Fibroblast of lung (primary cell): ENCODE data around the gene ZSCAN25. TPM values are rescaled to one million over a fixed set of nuclear protein-coding genes. Genes with fewer than 3 reads are reported as not detected.
"Not testable (repeated sequence)": the region's sequence is repeated elsewhere in the genome, so short reads cannot be mapped to it uniquely, and the experiment has no call there.

ENCODE experiments used
- DNase-seq, 2 donors: peaks; one replicate each; pipeline versions ENCODE4 v3.0.0 to v3.0.0-alpha.2; 2010; ENCODE audit warnings: low read depth in 2 of 2
- H2AFZ ChIP-seq: 2 replicates; pipeline ENCODE4 v1.5.1; 2012; ENCODE audit warnings: low read length, control low read depth, inconsistent platforms
- H3K27ac ChIP-seq: 2 replicates; pipeline ENCODE4 v1.5.1; 2011; ENCODE audit warnings: low read length, control low read depth; ENCODE audit not compliant: insufficient read depth
- H3K27me3 ChIP-seq: 2 replicates; pipeline ENCODE4 v1.5.1; 2011; ENCODE audit warnings: mild to moderate bottlenecking, low read length; ENCODE audit not compliant: control insufficient read depth, insufficient read depth
- H3K36me3 ChIP-seq: 2 replicates; pipeline ENCODE4 v1.5.1; 2011; ENCODE audit warnings: low read length; ENCODE audit not compliant: control insufficient read depth, insufficient read depth
- H3K4me1 ChIP-seq: 2 replicates; pipeline ENCODE4 v1.5.1; 2011; ENCODE audit warnings: low read length; ENCODE audit not compliant: control insufficient read depth, insufficient read depth; ENCODE audit errors: extremely low read depth
- H3K4me2 ChIP-seq: 2 replicates; pipeline ENCODE4 v1.5.1; 2011; ENCODE audit warnings: low read length, control low read depth; ENCODE audit not compliant: insufficient read depth; ENCODE audit errors: extremely low read depth
- H3K4me3 ChIP-seq, 4 experiments: fragments of 200-600 bp in 1 of 4; sonication (generic) in 1 of 4; replicated peaks in 1 of 4; 2 replicates each; pipeline ENCODE4 v1.5.1; 2011 to 2016; ENCODE audit warnings: low read length in 4 of 4, low read depth in 3 of 4, mild to moderate bottlenecking in 3 of 4, control low read depth in 2 of 4, inconsistent platforms in 1 of 4, mixed read lengths in 1 of 4; ENCODE audit not compliant: insufficient read depth in 1 of 4; ENCODE audit errors: control extremely low read depth in 1 of 4
- H3K79me2 ChIP-seq: 2 replicates; pipeline ENCODE4 v1.5.1; 2012; ENCODE audit warnings: mild to moderate bottlenecking, low read length, inconsistent platforms; ENCODE audit not compliant: control insufficient read depth, insufficient read depth
- H3K9ac ChIP-seq: 2 replicates; pipeline ENCODE4 v1.5.1; 2011; ENCODE audit warnings: mild to moderate bottlenecking, low read length, control low read depth; ENCODE audit not compliant: insufficient read depth
- H3K9me3 ChIP-seq: 2 replicates; pipeline ENCODE4 v1.5.1; 2012; ENCODE audit warnings: low read depth, low read length; ENCODE audit not compliant: control insufficient read depth, insufficient read depth
- H4K20me1 ChIP-seq: 2 replicates; pipeline ENCODE4 v1.5.1; 2011; ENCODE audit warnings: low read length; ENCODE audit not compliant: control insufficient read depth, insufficient read depth; ENCODE audit errors: extremely low read depth
- CTCF ChIP-seq, 2 donors: IDR thresholded peaks in 1 of 2; conservative IDR thresholded peaks in 1 of 2; 1 replicate in 1 of 2; 2 replicates in 1 of 2; pipeline ENCODE4 v1.5.1; 2011 to 2012; ENCODE audit warnings: low read length in 2 of 2, control low read depth in 1 of 2, inconsistent platforms in 1 of 2, low read depth in 1 of 2, mild to moderate bottlenecking in 1 of 2
- EZH2 ChIP-seq: IDR thresholded peaks from 2 replicates; pipeline ENCODE4 v1.5.1; 2012; ENCODE audit warnings: low read length, control low read depth, mild to moderate bottlenecking; ENCODE audit errors: missing control alignments
- polyA minus RNA-seq: library from RNA; depleted of rRNA, polyadenylated mRNA; stranded (reverse); fragments of >200 nt; gene quantifications from 2 replicates; pipeline ENCODE4 v1.2.3, GENCODE V29; 2011; ENCODE audit warnings: low replicate concordance
- polyA plus RNA-seq, 2 donors: library from polyadenylated mRNA; depleted of rRNA in 1 of 2; stranded (reverse) in 1 of 2; unstranded in 1 of 2; fragments of >200 nt; gene quantifications; 2 replicates each; pipeline ENCODE4 v1.2.1, GENCODE V29; 2011 to 2012; ENCODE audit warnings: missing spikeins in 1 of 2
- total RNA-seq: library from RNA; depleted of rRNA; stranded (reverse); fragments of >200 nt; gene quantifications from 2 replicates; pipeline ENCODE4 v1.2.1, GENCODE V29; 2014

ZSCAN25 gene
- 10.2 and 10.5 TPM in 2 replicates for total RNA-seq
- polyA plus RNA-seq = 5.4 and 5.7 TPM in 2 replicates
- polyA plus RNA-seq (2012) = 4.2 and 4.3 TPM in 2 replicates
- polyA minus RNA-seq = 9.3 and 10.0 TPM in 2 replicates

DNA sequence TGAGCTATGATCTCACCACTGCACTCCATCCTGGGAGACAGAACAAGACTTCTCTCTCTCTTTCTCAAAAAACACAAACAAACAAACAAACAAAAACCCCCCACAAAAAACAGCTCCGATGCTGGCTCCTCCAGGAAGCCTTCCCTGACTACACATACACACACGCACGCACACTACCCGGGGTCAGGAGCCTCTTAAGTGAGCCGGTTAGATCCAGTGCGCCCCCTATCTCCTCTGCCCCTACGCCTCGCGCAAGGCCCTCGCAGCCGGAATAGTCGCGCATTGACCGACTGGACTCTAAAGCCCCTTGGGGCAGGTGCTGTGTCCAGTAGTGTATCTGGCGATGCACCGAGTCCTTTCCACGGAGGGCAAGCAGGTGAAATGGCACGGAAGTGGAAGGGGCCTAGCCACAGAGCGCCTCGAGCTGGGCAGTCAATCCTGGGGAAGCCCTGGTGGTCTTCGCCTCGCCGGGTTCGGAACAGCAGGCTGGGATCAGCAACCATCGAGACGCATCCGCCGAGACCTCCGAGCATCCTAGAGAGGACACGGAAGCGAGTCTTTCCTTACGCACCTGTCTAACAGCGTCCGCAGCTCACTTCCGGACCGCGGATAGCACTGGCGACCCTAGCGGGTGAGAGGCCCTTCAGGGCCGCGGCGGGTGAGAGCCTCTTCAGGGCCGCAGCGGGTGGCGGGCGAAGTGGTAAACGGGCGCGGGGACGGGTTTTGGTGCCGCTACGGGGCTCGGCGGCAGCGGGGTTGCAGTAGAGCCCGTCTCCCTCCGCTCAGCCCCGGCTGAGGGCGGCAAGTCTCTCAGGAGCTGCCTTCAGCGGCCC lies at the start of gene ZSCAN25:
TSS of gene ZSCAN25 (plus strand) at position 588 of the 833 bp plus-strand sequence. CDS start 2,661 bp downstream, outside the sequence.
- peak; percentile 92 to 94 for DNase-seq
- Histone ChIP-seq H3K4me3 (peak within 1 kb of the TSS; percentile 74 to 97 (median 86)), H3K9me3 (no peaks in the 10 kb centered on the region), H2AFZ (peak within 1 kb of the TSS; percentile 100), H3K79me2 (peaks cover 11% of the 10 kb centered on the region), H3K4me2 (peak within 1 kb of the TSS; percentile 84), H3K36me3 (peaks cover 14% of the 10 kb centered on the region), H3K27me3 (no peaks in the 10 kb centered on the region), H3K4me1 (peaks cover 2% of the 10 kb centered on the region), H4K20me1 (no peaks in the 10 kb centered on the region), H3K9ac (peak within 1 kb of the TSS; percentile 87), H3K27ac (peak within 1 kb of the TSS; percentile 73)
- TF ChIP-seq EZH2 (no peak), CTCF (conservative IDR thresholded peaks at IDR 0.05 in 1 of 2, IDR thresholded peaks at IDR 0.05 in 1 of 2; ENCODE audit: low read depth in 1 of 2, low read length in 2 of 2) (peak; percentile 36 to 37)

DNA sequence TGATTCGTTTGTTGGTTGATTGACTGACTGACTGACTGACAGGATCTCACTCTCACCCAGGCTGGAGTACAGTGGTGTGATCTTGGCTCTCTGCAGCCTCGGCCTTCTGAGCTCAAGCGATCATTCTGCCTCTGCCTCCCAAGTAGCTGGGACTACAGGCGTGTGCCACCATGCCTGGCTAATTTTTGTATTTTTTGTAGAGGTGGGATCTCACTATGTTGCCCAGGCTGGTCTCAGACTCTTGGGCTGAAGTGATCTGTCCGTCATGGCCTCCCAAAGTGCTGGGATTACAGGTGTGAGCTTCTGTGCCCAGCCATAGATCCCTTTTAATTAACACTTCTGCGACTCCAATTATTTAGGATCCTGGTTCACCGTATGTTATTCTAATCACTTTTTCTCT lies 48.0 kb upstream of the ZSCAN25 start:
- not testable (repeated sequence) for H3K4me2 ChIP-seq, DNase-seq, H3K9ac ChIP-seq, H3K9me3 ChIP-seq, H3K27me3 ChIP-seq, H2AFZ ChIP-seq, H3K4me3 ChIP-seq, H3K4me1 ChIP-seq, H4K20me1 ChIP-seq, H3K27ac ChIP-seq
- H3K79me2 ChIP-seq = peaks cover 30% of the 10 kb centered on the region
- peaks cover 25% of the 10 kb centered on the region for H3K36me3 ChIP-seq

DNA sequence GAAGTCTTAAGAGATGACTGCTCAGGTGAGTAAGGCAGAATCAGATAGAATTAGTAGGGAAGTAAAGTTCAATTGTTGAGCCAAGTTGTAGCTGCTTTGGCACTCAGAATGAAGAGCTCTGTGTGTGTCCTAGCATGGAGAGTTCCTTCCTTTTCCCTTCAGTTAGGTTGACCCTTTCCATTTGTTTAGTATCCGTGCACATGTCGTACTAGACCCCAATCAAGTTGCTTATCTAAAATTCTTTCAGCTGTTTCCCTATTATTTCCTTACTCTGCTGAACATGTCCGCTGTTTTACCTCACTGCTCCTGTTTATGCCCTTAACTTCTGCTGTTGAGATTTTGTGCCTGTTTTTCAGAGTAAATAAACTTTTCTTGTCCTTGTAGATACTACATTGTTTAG lies 45.0 kb upstream of the ZSCAN25 start:
- no peak overlapping the region for H2AFZ ChIP-seq
- TF ChIP-seq EZH2 (no peak), CTCF (conservative IDR thresholded peaks at IDR 0.05 in 1 of 2, IDR thresholded peaks at IDR 0.05 in 1 of 2; ENCODE audit: low read depth in 1 of 2, low read length in 2 of 2) (no peak)
- no peaks in the 10 kb centered on the region for H3K27me3 ChIP-seq
- no peak overlapping the region for H3K27ac ChIP-seq
- no peak overlapping the region for H3K4me2 ChIP-seq
- H3K9ac ChIP-seq = no peak overlapping the region
- no peaks in the 10 kb centered on the region for H4K20me1 ChIP-seq
- H3K9me3 ChIP-seq = no peaks in the 10 kb centered on the region
- no peak for DNase-seq
- peaks cover 6% of the 10 kb centered on the region for H3K79me2 ChIP-seq
- peaks cover 14% of the 10 kb centered on the region for H3K36me3 ChIP-seq
- H3K4me3 ChIP-seq = no peak overlapping the region
- no peaks in the 10 kb centered on the region for H3K4me1 ChIP-seq
